H1 (cell line): ENCODE results near the gene G2E3. TPM values are rescaled to one million over a fixed set of nuclear protein-coding genes. Genes with fewer than 3 reads are reported as not detected.

Experiments used
- CTCF ChIA-PET: fragments of 300-600 bp; sonication (Branson Sonifier 250); formaldehyde crosslinking; loops from one replicate; lab custom pipeline; 2021; ENCODE audit not compliant: partially characterized antibody; lab: Charles Lee
- POLR2A ChIA-PET: fragments of 300-600 bp; sonication (Branson Sonifier 250); formaldehyde crosslinking; loops from one replicate; lab custom pipeline; 2021; ENCODE audit warnings: inconsistent platforms; ENCODE audit not compliant: partially characterized antibody; lab: Charles Lee
- DNase-seq, 2 experiments: peaks; one replicate each; pipeline versions ENCODE4 v3.0.0 to v3.0.0-alpha.2; 2010 to 2022; ENCODE audit warnings: low spot score in 2 of 2, low read depth in 1 of 2, mixed read lengths in 1 of 2
- FAIRE-seq: peaks from 2 replicates; lab custom pipeline; 2011; peaks lifted over from hg19 to GRCh38; lab: Jason Lieb, UNC
- H2AFZ ChIP-seq: 2 replicates; pipeline ENCODE4 v1.8.1; 2012; ENCODE audit warnings: low read length, inconsistent platforms
- H2AK5ac ChIP-seq: 2 replicates; pipeline ENCODE4 v1.6.1; 2013; ENCODE audit warnings: low read depth, low read length
- H2BK120ac ChIP-seq: replicated peaks from 2 replicates; pipeline ENCODE3; 2013; ENCODE audit warnings: low read depth, low read length, inconsistent platforms
- H2BK12ac ChIP-seq: 2 replicates; pipeline ENCODE4 v1.6.1; 2013; ENCODE audit warnings: low read depth, low read length
- H2BK15ac ChIP-seq: 2 replicates; pipeline ENCODE4 v1.6.1; 2013; ENCODE audit warnings: low read length
- H2BK20ac ChIP-seq: 2 replicates; pipeline ENCODE4 v1.6.1; 2013; ENCODE audit warnings: low read length
- H2BK5ac ChIP-seq: 2 replicates; pipeline ENCODE4 v1.6.1; 2013; ENCODE audit warnings: low read depth, low read length
- H3K14ac ChIP-seq: 2 replicates; pipeline ENCODE4 v1.6.1; 2013; ENCODE audit warnings: inconsistent platforms; ENCODE audit not compliant: insufficient read length
- H3K18ac ChIP-seq: 2 replicates; pipeline ENCODE4 v1.6.1; 2013; ENCODE audit warnings: low read length; ENCODE audit errors: extremely low read depth
- H3K23ac ChIP-seq: 2 replicates; pipeline ENCODE4 v1.6.1; 2013; ENCODE audit warnings: inconsistent platforms; ENCODE audit not compliant: insufficient read length
- H3K23me2 ChIP-seq: 2 replicates; pipeline ENCODE4 v1.6.1; 2013; ENCODE audit warnings: low read depth, low read length
- H3K27ac ChIP-seq: 2 replicates; pipeline ENCODE4 v1.6.1; 2011; ENCODE audit warnings: low read depth, low read length, inconsistent platforms
- H3K27me3 ChIP-seq, 4 experiments: replicated peaks in 1 of 4; 1 replicate in 1 of 4; 2 replicates in 3 of 4; pipeline versions ENCODE4 v1.6.1 to v1.8.1; 2011 to 2013; ENCODE audit warnings: low read length in 3 of 4, mild to moderate bottlenecking in 3 of 4, inconsistent platforms in 2 of 4, mixed read lengths in 2 of 4, moderate library complexity in 1 of 4; ENCODE audit not compliant: control insufficient read depth in 3 of 4, insufficient read depth in 3 of 4; ENCODE audit errors: extremely low read depth in 1 of 4
- H3K36me3 ChIP-seq, 4 experiments: 2 replicates each; pipeline versions ENCODE4 v1.6.1 to v1.8.1; 2011 to 2013; ENCODE audit warnings: mild to moderate bottlenecking in 4 of 4, low read length in 3 of 4, moderate library complexity in 2 of 4, control low read depth in 1 of 4, inconsistent platforms in 1 of 4; ENCODE audit not compliant: insufficient read depth in 4 of 4, control insufficient read depth in 2 of 4
- H3K4ac ChIP-seq: replicated peaks from 2 replicates; pipeline ENCODE3; 2013; ENCODE audit warnings: low read length, low read depth, mixed read lengths, inconsistent platforms; ENCODE audit not compliant: insufficient read length
- H3K4me1 ChIP-seq, 4 experiments: replicated peaks in 1 of 4; 1 replicate in 1 of 4; 2 replicates in 3 of 4; pipeline versions ENCODE4 v1.6.1 to v1.8.1; 2011 to 2013; ENCODE audit warnings: low read length in 3 of 4, inconsistent platforms in 2 of 4, mixed read lengths in 1 of 4; ENCODE audit not compliant: insufficient read depth in 4 of 4, control insufficient read depth in 3 of 4
- H3K4me2 ChIP-seq, 2 experiments: 2 replicates each; pipeline versions ENCODE4 v1.6.1 to v1.8.1; 2011 to 2013; ENCODE audit warnings: low read depth in 2 of 2, low read length in 2 of 2, control low read depth in 1 of 2, inconsistent platforms in 1 of 2, mild to moderate bottlenecking in 1 of 2; ENCODE audit not compliant: insufficient read depth in 1 of 2
- H3K4me3 ChIP-seq, 4 experiments: fragments of 200-600, 300-600 bp in 1 of 4; sonication (generic), shearing (Covaris generic), sonication (Bioruptor Twin) in 1 of 4; 2 replicates each; pipeline versions ENCODE4 v1.5.1 to v1.8.1; 2011 to 2016; ENCODE audit warnings: low read length in 4 of 4, low read depth in 3 of 4, control low read depth in 2 of 4, inconsistent platforms in 2 of 4, mild to moderate bottlenecking in 2 of 4, mixed read lengths in 1 of 4, moderate library complexity in 1 of 4; ENCODE audit not compliant: insufficient read depth in 2 of 4; ENCODE audit errors: extremely low read depth in 1 of 4
- H3K56ac ChIP-seq: replicated peaks from 2 replicates; pipeline ENCODE3; 2013; ENCODE audit warnings: low read depth, mild to moderate bottlenecking, mixed read lengths, low read length, inconsistent platforms; ENCODE audit not compliant: insufficient read length
- H3K79me1 ChIP-seq: 2 replicates; pipeline ENCODE4 v1.6.1; 2013; ENCODE audit warnings: low read depth, low read length, control low read depth
- H3K79me2 ChIP-seq, 2 experiments: 2 replicates each; pipeline versions ENCODE4 v1.6.1 to v1.8.1; 2012 to 2013; ENCODE audit warnings: low read length in 2 of 2, mild to moderate bottlenecking in 2 of 2, inconsistent platforms in 1 of 2; ENCODE audit not compliant: insufficient read depth in 2 of 2, control insufficient read depth in 1 of 2
- H3K9ac ChIP-seq, 4 experiments: replicated peaks in 1 of 4; 1 replicate in 1 of 4; 2 replicates in 3 of 4; pipeline versions ENCODE4 v1.6.1 to v1.8.1; 2011 to 2013; ENCODE audit warnings: low read depth in 3 of 4, low read length in 3 of 4, control low read depth in 2 of 4, mild to moderate bottlenecking in 2 of 4, moderate library complexity in 2 of 4, inconsistent platforms in 1 of 4; ENCODE audit errors: extremely low read depth in 1 of 4
- H3K9me3 ChIP-seq, 2 experiments: 2 replicates each; pipeline versions ENCODE4 v1.6.1 to v1.8.1; 2012 to 2013; ENCODE audit warnings: mild to moderate bottlenecking in 2 of 2, moderate library complexity in 2 of 2, control low read depth in 1 of 2, inconsistent platforms in 1 of 2, low read depth in 1 of 2, low read length in 1 of 2, mixed read lengths in 1 of 2; ENCODE audit not compliant: insufficient read depth in 2 of 2
- H4K20me1 ChIP-seq, 2 experiments: replicated peaks in 1 of 2; 2 replicates each; pipeline versions ENCODE3 to v1.8.1; 2011 to 2013; ENCODE audit warnings: inconsistent platforms in 2 of 2, low read length in 2 of 2, mild to moderate bottlenecking in 1 of 2; ENCODE audit not compliant: insufficient read depth in 2 of 2, control insufficient read depth in 1 of 2
- H4K5ac ChIP-seq: 2 replicates; pipeline ENCODE4 v1.6.1; 2013; ENCODE audit warnings: low read length, low read depth, mixed read lengths, inconsistent platforms; ENCODE audit not compliant: insufficient read length
- H4K8ac ChIP-seq: 2 replicates; pipeline ENCODE4 v1.8.0; 2013; ENCODE audit warnings: mild to moderate bottlenecking, moderate library complexity, low read length, inconsistent platforms; ENCODE audit not compliant: insufficient read depth; ENCODE audit errors: extremely low read depth
- H4K91ac ChIP-seq: replicated peaks from 2 replicates; pipeline ENCODE3; 2013; ENCODE audit warnings: low read length, mixed read lengths, inconsistent platforms; ENCODE audit not compliant: insufficient read length
- KDM1A ChIP-seq: fragments of 200-600, 300-600 bp; sonication (generic); IDR thresholded peaks from 2 replicates; pipeline ENCODE4 v1.7.1; 2016; ENCODE audit warnings: mild to moderate bottlenecking, low read length, borderline replicate concordance
- WGBS, 2 experiments: shearing (Covaris generic) in 1 of 2; methylation state at CpG; one replicate each; pipeline versions ENCODE4 v1.1.6 to v1.1.7; 2013 to 2015; ENCODE audit warnings: low lambda C conversion rate in 2 of 2, mixed read lengths in 2 of 2, inconsistent platforms in 1 of 2, low coverage in 1 of 2, missing lambda C conversion rate in 1 of 2; ENCODE audit not compliant: insufficient replicate concordance in 2 of 2, insufficient coverage in 1 of 2, insufficient read length in 1 of 2; ENCODE audit errors: extremely low coverage in 1 of 2, missing lambda C conversion rate in 1 of 2; 5-methylcytosine and 5-hydroxymethylcytosine counted together
- polyA plus RNA-seq, 7 experiments: library from polyadenylated mRNA; depleted of rRNA in 3 of 7; stranded (reverse) in 5 of 7; unstranded in 2 of 7; fragments of >200 nt in 5 of 7; fragments of 200-250 nt in 2 of 7; gene quantifications; 1 replicate in 5 of 7; 2 replicates in 1 of 7; 4 replicates in 1 of 7; pipeline versions ENCODE4 v1.2.1 to v1.2.3, GENCODE V29; 2011 to 2013; ENCODE audit warnings: missing spikeins in 2 of 7, mixed read lengths in 2 of 7
- total RNA-seq: library from RNA; stranded (reverse); fragmentation: NEBNext Ultra II Directional; extraction: Animal tissue kit (Norgen Biotek cat#: 25700); gene quantifications from 2 replicates; pipeline ENCODE4 v1.2.1, GENCODE V29; 2021

G2E3 gene
- total and polyA plus RNA-seq, 2 of the 8 experiments (the other 6 are each of a cell fraction or from before 2014, with no cell fraction given), result 9.2 to 72.0 TPM

DNA sequence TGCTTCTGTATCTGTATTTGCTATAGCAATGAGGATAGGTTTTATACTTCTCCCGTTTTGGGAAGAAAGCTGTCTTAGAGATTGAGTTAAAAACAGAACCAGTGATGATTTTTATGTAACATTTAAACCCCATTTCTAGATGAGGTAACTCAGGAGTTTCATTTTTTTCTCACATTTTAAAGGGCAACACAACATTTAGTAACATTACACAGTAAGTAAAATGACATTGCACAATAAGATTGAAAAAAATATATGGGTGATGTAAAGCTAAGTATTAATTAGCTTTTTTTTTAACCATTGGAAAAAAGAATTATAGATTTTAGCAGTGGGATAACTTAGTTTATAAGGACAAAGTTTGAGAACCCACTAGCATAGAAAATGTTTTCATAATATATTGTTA, 38.0 kb downstream of the G2E3 start:
- WGBS, 2 experiments, result 90% methylated on average over 1 of the region's 1 CpG; no CpG with 5 or more reads in 1 of the 2 experiments
- POLR2A ChIA-PET, result no interaction called here

More for the DNA sequence above, 38.0 kb downstream of the G2E3 start:
- no peak overlapping the region for H3K4me2 ChIP-seq
- H2BK120ac ChIP-seq, result no peak overlapping the region
- no peak overlapping the region for H3K23ac ChIP-seq
- H3K27ac ChIP-seq, result no peak overlapping the region
- no peaks in the 10 kb centered on the region for H3K9me3 ChIP-seq
- no peak overlapping the region for H2AK5ac ChIP-seq
- no peak overlapping the region for H2BK12ac ChIP-seq
- H4K20me1 ChIP-seq, result peaks cover 1 to 6% of the 10 kb centered on the region in 2 experiments
- no peak overlapping the region for H3K56ac ChIP-seq
- H3K9ac ChIP-seq, result no peak overlapping the region
- CTCF ChIA-PET, result interaction anchor here (0.7 kb wide), 1 partner anchor 21 kb away, joined by 3 read pairs; no protein-coding TSS in a partner anchor
- no peaks in the 10 kb centered on the region for H3K4me1 ChIP-seq
- H4K8ac ChIP-seq, result no peak overlapping the region
- DNase-seq, result no peak
- no peak for FAIRE-seq
- H4K91ac ChIP-seq, result no peak overlapping the region
- no peak overlapping the region for H3K14ac ChIP-seq
- H2AFZ ChIP-seq, result no peak overlapping the region
- no peaks in the 10 kb centered on the region for H3K23me2 ChIP-seq
- no peak for TF ChIP-seq KDM1A
- peaks cover 6 to 72% (median 26%) of the 10 kb centered on the region in 4 experiments for H3K36me3 ChIP-seq
- no peaks in the 10 kb centered on the region for H3K79me1 ChIP-seq
- H3K18ac ChIP-seq, result no peak overlapping the region
- H3K4ac ChIP-seq, result no peak overlapping the region
- H2BK5ac ChIP-seq, result no peak overlapping the region
- no peak overlapping the region for H4K5ac ChIP-seq
- H2BK15ac ChIP-seq, result no peak overlapping the region
- H3K4me3 ChIP-seq, result no peak overlapping the region
- no peak overlapping the region for H2BK20ac ChIP-seq
- peaks cover 0 to 5% of the 10 kb centered on the region in 2 experiments; a peak in 1 of 4 replicates for H3K79me2 ChIP-seq
- H3K27me3 ChIP-seq, result no peaks in the 10 kb centered on the region
